ENCODE results near the gene COPS9.

Gene COPS9

GRCh38 chr2:240134466-240134865, 1.6 kb downstream of the COPS9 start:
- no peak for DNase-seq (ENCODE audit: low read depth)

- DNase-seq (ENCODE audit: low read depth) = no peak
Measured at GRCh38 chr2:240133401-240133800, 2.7 kb downstream of the COPS9 start.

GRCh38 chr2:240132651-240132980, 3.5 kb downstream of the COPS9 start:
- no peak for DNase-seq (ENCODE audit: low read depth)

- DNase-seq (ENCODE audit: low read depth) = no peak
Measured at GRCh38 chr2:240131941-240132650, 4.0 kb downstream of the COPS9 start.

- DNase-seq (ENCODE audit: low read depth) = no peak
Measured at GRCh38 chr2:240131296-240131695, 4.8 kb downstream of the COPS9 start.

GRCh38 chr2:240130393-240131195, 5.5 kb downstream of the COPS9 start:
- DNase-seq (ENCODE audit: low read depth) = no peak

GRCh38 chr2:240129731-240130392, 6.2 kb downstream of the COPS9 start:
- no peak for DNase-seq (ENCODE audit: low read depth)

GRCh38 chr2:240129311-240129710, 6.8 kb downstream of the COPS9 start:
- DNase-seq (ENCODE audit: low read depth) = no peak

GRCh38 chr2:240128608-240129145, 7.4 kb downstream of the COPS9 start:
- no peak for DNase-seq (ENCODE audit: low read depth)

- no peak for DNase-seq (ENCODE audit: low read depth)
Measured at GRCh38 chr2:240127911-240128607, 8.0 kb downstream of the COPS9 start.

- DNase-seq (ENCODE audit: low read depth) = no peak
Measured at GRCh38 chr2:240127191-240127750, 8.8 kb downstream of the COPS9 start.

- no peak for DNase-seq (ENCODE audit: low read depth)
Measured at GRCh38 chr2:240126731-240127130, 9.4 kb downstream of the COPS9 start.

GRCh38 chr2:240125742-240126141, 10.4 kb downstream of the COPS9 start:
- no peak for DNase-seq (ENCODE audit: low read depth)

- DNase-seq (ENCODE audit: low read depth) = no peak
Measured at GRCh38 chr2:240124651-240125030, 11.5 kb downstream of the COPS9 start.

GRCh38 chr2:240123821-240124650, 12.1 kb downstream of the COPS9 start:
- no peak for DNase-seq (ENCODE audit: low read depth)

GRCh38 chr2:240121675-240122074, 14.4 kb downstream of the COPS9 start:
- DNase-seq (ENCODE audit: low read depth) = no peak

- DNase-seq (ENCODE audit: low read depth) = no peak
Measured at GRCh38 chr2:240121190-240121589, 14.9 kb downstream of the COPS9 start.

- DNase-seq (ENCODE audit: low read depth) = no peak
Measured at GRCh38 chr2:240114233-240114632, 21.9 kb downstream of the COPS9 start.

GRCh38 chr2:240112914-240113690, 23.0 kb downstream of the COPS9 start:
- no peak for DNase-seq (ENCODE audit: low read depth)

GRCh38 chr2:240111253-240111652, 24.9 kb downstream of the COPS9 start:
- DNase-seq (ENCODE audit: low read depth) = no peak
